Loucy (cell line): ENCODE data around the gene VEGFD.

Experiments used
- EZH2phosphoT487 ChIP-seq: fragments of 200-600 bp; IDR thresholded peaks from 2 replicates; pipeline ENCODE4 v1.6.1; 2018; ENCODE audit warnings: antibody characterized with exemption, mild to moderate bottlenecking, moderate library complexity, borderline replicate concordance
- TF ChIP-seq, protein P1 (sequence below): fragments of 200-600 bp; sonication (generic); conservative IDR thresholded peaks from 2 replicates; pipeline ENCODE4 v1.5.1; 2014; ENCODE audit warnings: mild to moderate bottlenecking, antibody characterized with exemption, low read length

DNA sequence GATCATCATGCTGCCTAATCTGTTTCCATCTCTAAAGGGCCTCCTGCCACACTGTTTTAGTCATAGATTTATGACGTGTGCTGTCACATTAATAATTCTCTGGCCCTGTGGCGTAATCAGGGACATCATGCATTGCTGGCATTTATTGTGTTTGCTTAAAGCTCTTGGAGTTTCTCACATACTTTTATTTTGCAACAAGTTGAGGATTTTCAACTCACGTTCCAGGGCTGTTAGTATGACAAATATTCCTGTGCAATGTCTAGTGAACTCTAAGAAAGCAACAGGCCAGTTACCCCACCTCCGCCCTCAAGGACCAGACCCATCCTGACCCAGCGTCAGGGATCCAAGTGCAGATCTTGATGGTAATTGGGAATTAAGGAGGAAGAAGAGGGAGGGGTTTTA, 41.1 kb downstream of the VEGFD start:
- TF ChIP-seq, protein P1, sequence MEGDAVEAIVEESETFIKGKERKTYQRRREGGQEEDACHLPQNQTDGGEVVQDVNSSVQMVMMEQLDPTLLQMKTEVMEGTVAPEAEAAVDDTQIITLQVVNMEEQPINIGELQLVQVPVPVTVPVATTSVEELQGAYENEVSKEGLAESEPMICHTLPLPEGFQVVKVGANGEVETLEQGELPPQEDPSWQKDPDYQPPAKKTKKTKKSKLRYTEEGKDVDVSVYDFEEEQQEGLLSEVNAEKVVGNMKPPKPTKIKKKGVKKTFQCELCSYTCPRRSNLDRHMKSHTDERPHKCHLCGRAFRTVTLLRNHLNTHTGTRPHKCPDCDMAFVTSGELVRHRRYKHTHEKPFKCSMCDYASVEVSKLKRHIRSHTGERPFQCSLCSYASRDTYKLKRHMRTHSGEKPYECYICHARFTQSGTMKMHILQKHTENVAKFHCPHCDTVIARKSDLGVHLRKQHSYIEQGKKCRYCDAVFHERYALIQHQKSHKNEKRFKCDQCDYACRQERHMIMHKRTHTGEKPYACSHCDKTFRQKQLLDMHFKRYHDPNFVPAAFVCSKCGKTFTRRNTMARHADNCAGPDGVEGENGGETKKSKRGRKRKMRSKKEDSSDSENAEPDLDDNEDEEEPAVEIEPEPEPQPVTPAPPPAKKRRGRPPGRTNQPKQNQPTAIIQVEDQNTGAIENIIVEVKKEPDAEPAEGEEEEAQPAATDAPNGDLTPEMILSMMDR, result no peak
- TF ChIP-seq EZH2phosphoT487, result no peak
